DOHH2 (cell line): ENCODE measurements around the gene BMP7.
A peak's percentile ranks its signal among the peaks of the same experiment; 100 is the strongest.

Source experiments
- H3F3A ChIP-seq: fragments of 200-600 bp; sonication (generic), shearing (Covaris generic); 2 replicates; pipeline ENCODE4 v1.6.0; 2016; ENCODE audit warnings: antibody characterized with exemption, mild to moderate bottlenecking; ENCODE audit not compliant: control insufficient read depth, insufficient read depth
- H3K27ac ChIP-seq: fragments of 200-600 bp; sonication (generic); 2 replicates; pipeline ENCODE4 v1.5.1; 2014; ENCODE audit warnings: low read depth, mild to moderate bottlenecking, low read length, moderate library complexity
- H3K27me3 ChIP-seq: fragments of 200-600 bp; sonication (generic); 2 replicates; pipeline ENCODE4 v1.6.1; 2014; ENCODE audit warnings: mild to moderate bottlenecking, low read length, mixed read lengths; ENCODE audit not compliant: control insufficient read depth
- H3K36me3 ChIP-seq: fragments of 200-600 bp; sonication (generic); 2 replicates; pipeline ENCODE4 v1.6.1; 2014; ENCODE audit warnings: mild to moderate bottlenecking, low read length, moderate library complexity, mixed read lengths; ENCODE audit not compliant: control insufficient read depth
- H3K4me1 ChIP-seq: fragments of 200-600 bp; sonication (generic); 2 replicates; pipeline ENCODE4 v1.6.1; 2014; ENCODE audit warnings: mild to moderate bottlenecking, low read length, mixed read lengths; ENCODE audit not compliant: control insufficient read depth
- H3K4me2 ChIP-seq: fragments of 200-600 bp; sonication (generic); 2 replicates; pipeline ENCODE4 v1.6.0; 2014; ENCODE audit warnings: mild to moderate bottlenecking, low read length, moderate library complexity
- H3K4me3 ChIP-seq: fragments of 200-600 bp; sonication (generic); 2 replicates; pipeline ENCODE4 v1.5.1; 2014; ENCODE audit warnings: mild to moderate bottlenecking, low read length, mixed read lengths
- H3K79me2 ChIP-seq: fragments of 200-600 bp; sonication (generic); 2 replicates; pipeline ENCODE4 v1.6.1; 2014; ENCODE audit warnings: mild to moderate bottlenecking, low read length, mixed read lengths; ENCODE audit not compliant: control insufficient read depth
- H3K9me2 ChIP-seq: fragments of 200-600 bp; sonication (generic); replicated peaks from 2 replicates; pipeline ENCODE4 v1.6.1; 2014; ENCODE audit warnings: mild to moderate bottlenecking, low read length, mixed read lengths; ENCODE audit not compliant: control insufficient read depth
- H3K9me3 ChIP-seq: fragments of 200-600 bp; sonication (generic); 2 replicates; pipeline ENCODE4 v1.6.1; 2014; ENCODE audit warnings: antibody characterized with exemption, low read length, mixed read lengths; ENCODE audit not compliant: control insufficient read depth, insufficient read depth
- H4K20me1 ChIP-seq: fragments of 200-600 bp; sonication (generic); 2 replicates; pipeline ENCODE4 v1.6.0; 2014; ENCODE audit warnings: low read depth, mild to moderate bottlenecking, antibody characterized with exemption, low read length, moderate library complexity; ENCODE audit not compliant: control insufficient read depth, insufficient read depth
- EZH2phosphoT487 ChIP-seq: fragments of 200-600 bp; sonication (generic); IDR thresholded peaks from 2 replicates; pipeline ENCODE4 v1.6.1; 2017; ENCODE audit warnings: borderline replicate concordance, mild to moderate bottlenecking, antibody characterized with exemption, low read length, moderate library complexity, mixed read lengths
- TF ChIP-seq, protein P1 (sequence below): fragments of 200-600 bp; sonication (generic); IDR thresholded peaks from one replicate; pipeline ENCODE4 v1.5.1; 2014; ENCODE audit warnings: antibody characterized with exemption, mild to moderate bottlenecking, low read depth, low read length; ENCODE audit not compliant: poor library complexity, severe bottlenecking

BMP7 gene

DNA sequence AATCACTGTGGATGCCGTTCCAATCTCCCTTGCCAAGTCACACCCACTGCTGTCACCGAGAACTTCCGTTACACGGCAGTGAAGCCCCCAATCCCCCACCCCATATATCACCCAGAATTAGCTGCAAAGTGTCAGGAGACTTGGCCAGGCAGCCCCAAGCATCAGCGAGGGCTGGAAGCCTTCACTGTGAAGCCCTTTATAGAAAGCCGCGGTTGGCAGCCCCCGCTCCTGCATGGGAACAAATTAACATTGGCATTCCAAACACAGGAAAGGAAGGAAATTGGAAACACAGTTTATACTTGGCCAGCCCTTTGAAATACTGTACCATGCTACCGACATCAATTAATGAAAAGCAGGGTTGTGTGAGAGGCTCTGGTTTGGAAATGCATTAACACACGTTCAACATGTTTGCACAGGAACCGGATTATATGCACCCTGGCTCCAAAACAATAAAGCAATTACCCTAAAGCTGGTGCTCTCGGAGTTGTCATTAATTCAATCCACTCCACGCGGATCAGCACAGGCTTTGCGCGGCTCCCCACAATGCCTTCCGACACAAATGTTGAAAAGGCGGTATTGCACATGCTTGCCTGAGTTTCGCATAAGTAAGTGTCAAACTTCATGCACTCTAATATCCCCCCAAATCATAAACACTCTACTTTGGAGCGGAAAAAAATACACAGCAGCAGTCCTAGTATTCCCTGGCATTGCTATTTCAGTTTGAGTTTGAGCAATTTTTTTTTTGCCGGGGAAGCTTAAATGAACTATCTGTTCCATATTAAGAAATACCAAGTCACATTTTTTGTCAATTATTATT is 7.1 kb downstream of the BMP7 start:
- peaks cover 84% of the 10 kb centered on the region for H3K4me1 ChIP-seq
- no peaks in the 10 kb centered on the region for H3K9me3 ChIP-seq
- peaks cover 44% of the 10 kb centered on the region for H3F3A ChIP-seq
- peak overlapping the region; percentile 96 for H3K4me2 ChIP-seq
- no peaks in the 10 kb centered on the region for H3K9me2 ChIP-seq
- peaks cover 98% of the 10 kb centered on the region for H3K36me3 ChIP-seq
- peak overlapping the region; percentile 38 for H3K27ac ChIP-seq
- no peaks in the 10 kb centered on the region for H3K27me3 ChIP-seq
- TF ChIP-seq EZH2phosphoT487: no peak
- TF ChIP-seq, protein P1, sequence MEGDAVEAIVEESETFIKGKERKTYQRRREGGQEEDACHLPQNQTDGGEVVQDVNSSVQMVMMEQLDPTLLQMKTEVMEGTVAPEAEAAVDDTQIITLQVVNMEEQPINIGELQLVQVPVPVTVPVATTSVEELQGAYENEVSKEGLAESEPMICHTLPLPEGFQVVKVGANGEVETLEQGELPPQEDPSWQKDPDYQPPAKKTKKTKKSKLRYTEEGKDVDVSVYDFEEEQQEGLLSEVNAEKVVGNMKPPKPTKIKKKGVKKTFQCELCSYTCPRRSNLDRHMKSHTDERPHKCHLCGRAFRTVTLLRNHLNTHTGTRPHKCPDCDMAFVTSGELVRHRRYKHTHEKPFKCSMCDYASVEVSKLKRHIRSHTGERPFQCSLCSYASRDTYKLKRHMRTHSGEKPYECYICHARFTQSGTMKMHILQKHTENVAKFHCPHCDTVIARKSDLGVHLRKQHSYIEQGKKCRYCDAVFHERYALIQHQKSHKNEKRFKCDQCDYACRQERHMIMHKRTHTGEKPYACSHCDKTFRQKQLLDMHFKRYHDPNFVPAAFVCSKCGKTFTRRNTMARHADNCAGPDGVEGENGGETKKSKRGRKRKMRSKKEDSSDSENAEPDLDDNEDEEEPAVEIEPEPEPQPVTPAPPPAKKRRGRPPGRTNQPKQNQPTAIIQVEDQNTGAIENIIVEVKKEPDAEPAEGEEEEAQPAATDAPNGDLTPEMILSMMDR: no peak
- peaks cover 73% of the 10 kb centered on the region for H4K20me1 ChIP-seq
- peak overlapping the region; percentile 86 for H3K4me3 ChIP-seq
- peaks cover 100% of the 10 kb centered on the region for H3K79me2 ChIP-seq

DNA sequence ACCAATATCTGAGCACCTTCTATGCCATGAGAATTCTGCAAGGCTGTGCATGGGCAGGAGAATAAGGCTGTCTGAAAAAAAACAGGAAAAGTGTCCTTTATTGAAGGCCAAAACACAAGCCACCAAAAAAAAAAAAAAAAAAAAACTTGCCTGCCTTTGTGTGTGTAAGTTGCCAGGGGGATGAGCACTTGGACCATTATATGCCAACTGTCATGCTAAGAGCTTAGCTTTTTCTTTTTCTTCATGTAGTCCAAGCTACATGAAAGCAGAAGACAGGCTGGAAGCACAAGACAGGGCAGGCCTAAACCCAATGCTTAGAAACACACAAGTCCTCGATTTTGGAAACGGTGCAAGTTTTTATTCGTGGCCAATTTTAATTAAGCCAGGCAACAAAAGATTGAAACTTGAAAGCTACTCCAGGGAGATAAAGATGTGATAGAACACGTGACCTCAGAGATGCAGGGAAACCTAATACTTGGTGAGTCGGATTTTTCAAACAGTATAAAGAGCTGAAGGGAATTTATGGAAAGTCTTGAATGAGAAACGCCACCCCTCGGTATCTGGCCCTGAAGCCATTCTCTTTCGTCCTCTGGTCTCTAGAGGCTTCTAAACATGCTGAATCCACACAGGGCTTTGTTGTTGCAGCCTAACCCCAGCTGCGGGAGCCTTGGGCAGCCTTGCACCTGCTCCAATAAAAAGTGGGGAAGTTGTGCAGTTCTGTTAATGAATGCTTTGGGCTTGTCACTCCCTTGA is 8.6 kb downstream of the BMP7 start:
- Histone ChIP-seq H3K9me2 (no peaks in the 10 kb centered on the region), H3F3A (peaks cover 53% of the 10 kb centered on the region), H3K4me3 (peak overlapping the region; percentile 42), H3K9me3 (no peaks in the 10 kb centered on the region), H3K4me2 (peak overlapping the region; percentile 96), H3K27ac (peak overlapping the region; percentile 38), H3K36me3 (peaks cover 93% of the 10 kb centered on the region), H3K79me2 (peaks cover 100% of the 10 kb centered on the region), H3K27me3 (no peaks in the 10 kb centered on the region), H4K20me1 (peaks cover 72% of the 10 kb centered on the region), H3K4me1 (peaks cover 99% of the 10 kb centered on the region)
- TF ChIP-seq, protein P1: no peak
- TF ChIP-seq EZH2phosphoT487: no peak

DNA sequence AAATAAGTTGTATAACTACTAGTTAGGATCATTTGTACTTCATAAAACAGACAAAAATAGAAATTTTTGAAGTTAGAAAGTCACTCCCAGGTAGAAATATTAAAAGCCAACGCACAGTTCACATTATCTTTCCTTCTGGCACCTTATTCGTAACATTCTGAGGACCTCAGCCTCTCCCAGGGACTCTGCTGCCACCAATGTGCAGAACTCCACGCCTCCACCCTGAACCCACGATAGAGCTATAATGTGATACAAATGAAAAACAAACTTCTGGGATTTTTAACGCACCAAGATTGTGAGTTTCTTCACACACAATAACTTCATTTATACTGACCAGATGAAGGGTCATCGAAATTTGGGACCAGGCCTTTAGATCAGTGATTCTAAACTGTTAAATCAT is 9.5 kb downstream of the BMP7 start:
- Histone ChIP-seq H3K79me2 (peaks cover 100% of the 10 kb centered on the region), H3K4me3 (peak overlapping the region; percentile 35), H4K20me1 (peaks cover 71% of the 10 kb centered on the region), H3K4me2 (peak overlapping the region; percentile 59), H3K9me3 (no peaks in the 10 kb centered on the region), H3K36me3 (peaks cover 93% of the 10 kb centered on the region), H3F3A (peaks cover 54% of the 10 kb centered on the region), H3K27me3 (no peaks in the 10 kb centered on the region), H3K4me1 (peaks cover 99% of the 10 kb centered on the region), H3K27ac (peak overlapping the region; percentile 62), H3K9me2 (no peaks in the 10 kb centered on the region)
- no peak for TF ChIP-seq EZH2phosphoT487
- TF ChIP-seq, protein P1: no peak
